NCI-H774 (cell line): ENCODE results near the gene SERINC5.
"Not testable (repeated sequence)": the region's sequence is repeated elsewhere in the genome, so short reads cannot be mapped to it uniquely, and the experiment has no call there.

Source experiments
- DNase-seq: peaks from one replicate; lab custom pipeline; 2025; lab: John Stamatoyannopoulos, UW

The SERINC5 gene

DNA sequence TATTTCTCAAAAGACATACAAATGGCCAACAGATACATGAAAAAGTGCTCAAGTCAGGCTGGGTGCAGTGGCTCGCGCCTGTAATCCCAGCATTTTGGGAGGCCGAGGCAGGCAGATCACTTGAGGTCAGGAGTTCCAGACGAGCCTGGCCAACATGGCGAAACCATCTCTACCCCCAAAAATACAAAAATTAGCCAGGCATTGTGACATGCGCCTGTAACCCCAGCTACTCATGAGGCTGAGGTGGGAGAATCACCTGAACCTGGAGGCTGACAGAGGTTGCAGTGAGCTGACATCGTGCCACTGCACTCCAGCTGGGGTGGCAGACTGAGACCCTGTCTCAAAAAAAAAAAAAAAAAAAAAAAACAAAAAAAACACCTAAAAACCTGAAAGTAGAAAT, 119.0 kb downstream of the SERINC5 start:
- not testable (repeated sequence) for DNase-seq

DNA sequence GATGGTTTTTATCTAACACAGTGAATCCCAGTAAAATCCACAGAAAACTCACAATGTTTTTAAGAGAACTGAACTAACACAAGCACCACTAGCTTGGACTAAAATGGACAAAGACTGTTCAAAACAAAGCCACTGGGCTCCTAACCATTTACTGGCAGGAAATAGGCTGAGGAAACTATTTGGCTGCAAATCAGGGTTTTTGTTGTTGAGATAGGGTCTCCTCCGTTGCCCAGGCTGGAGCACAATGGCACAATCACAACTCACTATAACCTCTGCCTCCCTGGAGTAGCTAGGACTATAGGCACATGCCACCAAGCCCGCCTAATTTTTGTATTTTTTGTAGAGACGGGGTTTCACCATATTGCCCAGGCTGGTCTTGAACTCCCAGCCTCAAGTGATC, 121.0 kb downstream of the SERINC5 start:
- no peak for DNase-seq

DNA sequence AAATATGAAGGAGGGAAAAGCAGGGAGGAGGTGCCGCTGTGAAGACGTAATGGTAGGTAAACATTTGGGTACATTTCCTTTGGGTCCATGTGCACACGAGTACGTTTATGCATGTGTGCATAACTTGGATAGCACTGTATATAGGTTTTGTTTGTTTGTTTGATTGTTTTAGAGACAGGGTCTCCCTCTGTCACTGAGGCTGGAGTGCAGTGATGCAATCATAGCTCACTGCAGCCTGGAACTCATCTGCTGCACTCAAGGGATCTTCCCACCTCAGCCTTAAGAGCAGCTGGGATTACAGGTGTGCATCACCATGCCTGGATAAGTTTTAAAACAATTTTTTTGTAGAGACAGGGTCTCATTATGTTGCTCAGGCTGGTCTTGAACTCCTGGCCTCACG, 126.7 kb downstream of the SERINC5 start:
- no peak for DNase-seq

DNA sequence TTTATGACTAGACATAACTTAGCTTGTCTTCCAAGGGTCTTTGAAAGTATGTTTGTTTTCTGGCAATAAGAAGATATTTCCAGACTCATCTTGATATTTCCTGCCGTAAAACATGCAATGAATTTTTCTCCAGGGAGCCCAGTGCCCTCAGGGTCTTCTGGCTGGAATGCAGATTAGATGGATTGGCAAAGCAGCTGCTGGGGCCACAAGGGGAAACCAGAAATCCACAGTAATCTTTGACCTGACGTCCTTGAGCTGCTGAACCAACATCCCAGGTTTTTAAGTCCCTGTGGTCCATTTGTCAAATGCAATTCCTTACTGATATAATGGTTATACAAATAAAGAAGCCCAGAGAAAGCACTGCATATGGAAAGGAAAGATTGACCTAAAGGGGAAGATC, 127.7 kb downstream of the SERINC5 start:
- no peak for DNase-seq

DNA sequence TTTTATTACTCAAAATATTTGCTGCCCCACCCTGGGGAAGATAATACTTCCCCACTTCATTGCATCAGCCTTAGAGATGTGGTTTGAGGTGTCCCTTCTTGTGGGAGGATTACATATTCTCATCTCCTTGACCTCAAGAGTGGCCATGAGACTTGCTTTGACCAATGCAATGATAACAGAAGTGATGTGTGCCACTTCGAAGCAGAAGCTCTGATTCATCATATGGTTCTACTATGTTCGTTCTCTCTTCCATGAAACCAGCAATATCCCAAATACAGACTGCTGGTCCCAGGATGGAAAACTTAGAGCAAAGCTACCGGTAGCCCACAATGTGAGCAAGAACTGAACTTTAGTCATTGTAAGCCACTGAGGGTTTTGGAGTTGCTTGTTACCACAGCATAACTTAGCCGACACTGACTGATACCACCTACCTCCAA, 128.7 kb downstream of the SERINC5 start:
- no peak for DNase-seq

DNA sequence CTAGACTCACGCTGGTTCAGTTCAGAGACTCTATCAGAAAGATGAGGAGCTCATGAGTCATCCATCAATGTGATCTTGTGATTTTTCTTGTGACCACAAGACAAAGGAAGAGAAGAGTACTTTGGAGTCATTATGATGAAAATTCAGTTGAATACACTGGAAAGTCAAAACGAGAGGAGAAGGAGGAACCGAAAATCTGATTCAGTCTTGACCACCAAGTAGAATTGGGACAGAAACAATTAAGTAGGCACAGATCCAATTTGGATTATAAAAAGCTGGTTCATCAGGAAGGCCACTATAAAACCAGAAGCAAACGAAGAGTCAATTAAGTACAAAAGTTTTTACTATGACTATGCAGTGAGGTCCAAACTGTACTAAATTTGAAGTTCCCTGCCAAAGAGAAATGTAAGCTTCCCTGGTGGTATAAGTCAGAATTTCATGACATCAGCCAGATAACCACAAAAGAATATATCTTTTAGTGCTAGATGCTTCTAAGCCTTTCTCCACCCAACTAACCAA, 129.8 kb downstream of the SERINC5 start:
- DNase-seq = no peak

DNA sequence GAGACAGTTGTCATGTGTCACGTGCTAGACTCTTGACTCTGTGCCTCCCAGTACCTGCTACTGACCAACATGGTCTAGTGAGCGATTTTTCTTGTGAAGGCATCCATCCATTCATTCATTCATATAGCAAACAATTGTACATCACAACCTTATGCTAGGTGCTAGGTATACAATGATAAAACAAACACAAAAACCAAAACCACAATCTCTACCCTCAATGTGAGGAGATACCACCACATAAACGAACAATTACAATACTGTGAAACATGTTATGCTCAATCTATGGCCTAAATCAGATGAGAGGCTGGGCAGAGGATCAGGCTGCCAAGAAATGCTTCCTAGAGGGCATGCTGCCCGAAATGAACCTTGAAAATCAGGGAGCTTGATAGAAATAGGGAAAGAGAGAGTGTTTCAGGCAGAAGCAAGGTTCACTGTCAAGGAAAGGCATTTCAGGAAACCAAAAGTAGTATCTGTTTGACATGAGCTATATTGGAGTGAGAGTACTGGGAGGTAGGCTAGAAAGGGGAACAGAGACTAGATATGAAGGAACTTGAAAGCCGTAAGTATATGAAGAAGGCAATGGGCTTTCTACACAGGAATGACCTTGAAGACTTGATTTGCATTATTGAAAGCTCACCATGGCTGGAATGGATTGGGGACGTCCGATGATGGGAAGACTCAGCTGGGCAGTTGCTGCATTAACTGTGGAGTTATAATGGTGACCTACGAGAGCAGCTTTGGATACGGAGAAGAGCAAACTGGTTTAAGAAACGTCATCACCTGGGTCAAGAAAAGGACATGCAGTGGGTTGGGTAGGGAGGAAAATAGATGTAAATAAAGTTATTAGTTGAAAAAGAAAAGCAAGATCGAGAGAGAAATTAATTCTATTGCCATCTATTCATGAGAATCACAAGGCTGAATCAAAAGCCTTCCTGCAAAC, 130.6 kb downstream of the SERINC5 start:
- DNase-seq = no peak

DNA sequence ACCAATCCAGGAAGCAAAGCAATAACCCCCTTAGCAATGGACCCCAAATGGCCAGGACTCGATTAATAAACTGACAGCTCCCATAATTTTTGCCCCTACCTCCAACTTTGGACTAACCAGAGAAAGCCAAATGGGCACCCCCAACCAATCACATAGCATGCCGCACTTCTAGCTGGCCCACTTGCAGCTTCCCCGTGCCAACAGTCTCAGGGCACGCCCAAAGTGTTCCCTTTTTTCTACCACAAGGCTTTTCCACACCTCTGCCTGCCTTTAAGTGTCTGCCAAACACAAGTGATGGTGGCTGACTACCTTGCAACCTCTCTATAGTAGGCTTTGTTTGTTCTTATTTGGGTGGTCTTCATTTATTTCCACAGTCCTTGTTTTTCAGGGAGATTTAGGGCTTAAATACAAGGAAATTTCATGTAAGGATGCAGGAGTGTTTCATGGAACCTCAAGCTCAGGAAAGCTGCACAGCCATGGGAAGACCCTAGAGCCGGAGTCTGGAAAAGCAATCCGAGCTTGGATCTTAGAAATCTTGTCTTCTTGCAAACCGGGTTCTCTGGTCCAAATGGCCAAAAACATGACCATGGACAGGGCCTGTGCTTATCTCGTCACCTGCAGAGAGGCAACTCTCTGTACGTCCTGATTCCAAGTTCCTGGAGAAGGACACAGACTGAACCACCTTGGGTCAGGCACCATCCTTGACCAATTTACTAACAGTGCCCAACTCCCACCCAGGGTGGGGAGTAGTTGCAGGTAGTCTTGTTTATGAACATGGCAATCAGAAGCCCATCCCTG, 131.5 kb downstream of the SERINC5 start:
- no peak for DNase-seq

DNA sequence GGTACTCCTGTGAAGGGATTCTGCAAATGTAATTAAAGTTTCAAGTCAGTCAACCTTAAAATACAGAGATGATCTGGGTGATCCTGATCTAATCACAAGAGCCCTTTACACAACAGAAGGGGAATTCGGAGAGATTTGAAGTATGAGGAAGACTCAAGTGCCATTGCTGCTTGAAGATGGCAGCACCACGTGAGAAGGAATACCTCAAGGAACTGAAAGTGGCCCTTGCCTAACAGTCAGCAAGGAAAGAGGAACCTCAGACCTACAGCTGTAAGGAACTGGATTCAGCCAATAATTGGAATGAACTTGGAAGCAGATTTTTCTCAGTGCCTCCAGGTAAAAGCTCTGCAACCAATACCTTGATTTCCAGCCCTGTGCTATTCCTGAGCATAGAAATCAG, 133.3 kb downstream of the SERINC5 start:
- DNase-seq = no peak

DNA sequence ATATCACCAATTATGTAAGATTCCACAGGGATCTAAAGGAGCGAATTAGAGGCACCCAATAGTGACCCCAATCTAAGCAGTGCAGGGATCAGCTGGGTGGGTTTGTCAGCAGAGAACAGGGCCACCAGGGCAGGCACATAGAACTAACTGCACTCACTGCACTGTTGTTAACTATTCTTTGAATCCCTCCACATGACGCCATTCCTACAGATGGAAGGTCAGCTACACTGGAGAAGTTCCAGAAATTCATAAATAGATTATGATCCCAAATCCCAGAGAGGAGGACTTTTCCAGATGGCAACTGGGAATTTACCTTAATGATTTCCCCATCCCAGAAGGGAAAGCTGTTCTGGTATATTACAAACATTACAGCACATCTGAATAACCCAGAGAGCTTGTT, 136.5 kb downstream of the SERINC5 start:
- DNase-seq = no peak

DNA sequence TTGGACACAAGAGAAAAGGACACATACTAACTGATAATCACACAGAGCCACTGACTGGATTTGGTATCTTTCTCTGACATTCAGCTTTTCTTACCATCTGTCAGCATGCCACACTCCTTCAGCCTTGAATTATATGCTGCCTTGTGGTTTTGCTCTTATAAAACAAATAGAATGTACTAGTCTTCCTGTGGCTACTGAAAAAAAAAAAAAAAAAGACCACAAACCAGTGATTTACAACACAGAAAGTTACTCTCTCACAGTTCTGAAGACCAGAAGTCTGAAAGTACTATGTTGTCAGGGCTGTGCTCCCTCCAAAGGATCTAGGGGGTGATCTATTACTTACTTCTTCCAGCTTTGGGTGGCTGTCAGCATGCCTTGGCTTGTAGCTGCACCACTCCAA, 138.4 kb downstream of the SERINC5 start:
- DNase-seq = no peak

DNA sequence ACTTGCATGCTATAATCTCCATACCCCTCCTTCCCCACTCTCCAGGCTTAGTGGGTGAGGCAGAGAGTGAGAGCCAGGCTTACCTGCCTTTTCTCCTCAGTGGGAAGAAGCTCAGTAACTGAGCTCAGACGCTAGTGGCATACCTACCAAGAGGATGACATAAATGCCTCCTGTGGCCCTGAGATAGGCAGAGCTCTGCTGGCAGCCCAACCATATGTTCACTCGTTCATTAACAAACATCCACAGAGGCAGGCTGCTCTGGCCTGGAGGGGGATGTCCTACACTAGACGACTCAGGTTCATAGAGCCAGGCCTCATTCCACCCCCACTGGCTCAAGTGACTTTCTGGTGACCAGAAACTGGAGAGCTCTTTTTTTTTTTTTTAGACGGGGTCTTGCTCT, 139.4 kb downstream of the SERINC5 start:
- no peak for DNase-seq

DNA sequence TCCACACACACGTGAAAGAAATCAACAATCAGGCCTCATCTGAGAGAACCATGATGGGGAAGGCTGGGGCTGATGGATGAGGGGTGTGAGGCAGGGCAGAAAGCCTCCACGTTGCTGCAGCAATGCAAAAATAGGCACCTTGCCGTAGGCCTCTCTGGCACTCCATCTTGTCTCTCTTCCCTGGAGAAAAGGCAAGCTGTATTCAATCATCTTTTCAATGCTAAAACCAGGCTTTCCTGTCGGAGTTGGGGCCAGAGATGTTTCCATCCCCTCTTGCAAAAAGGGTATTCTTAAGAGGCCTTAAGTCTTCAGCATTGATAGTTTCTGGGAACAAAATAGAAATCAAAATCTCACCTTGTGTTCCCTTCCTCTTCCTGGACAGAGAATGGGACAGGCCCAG, 139.8 kb downstream of the SERINC5 start:
- no peak for DNase-seq

DNA sequence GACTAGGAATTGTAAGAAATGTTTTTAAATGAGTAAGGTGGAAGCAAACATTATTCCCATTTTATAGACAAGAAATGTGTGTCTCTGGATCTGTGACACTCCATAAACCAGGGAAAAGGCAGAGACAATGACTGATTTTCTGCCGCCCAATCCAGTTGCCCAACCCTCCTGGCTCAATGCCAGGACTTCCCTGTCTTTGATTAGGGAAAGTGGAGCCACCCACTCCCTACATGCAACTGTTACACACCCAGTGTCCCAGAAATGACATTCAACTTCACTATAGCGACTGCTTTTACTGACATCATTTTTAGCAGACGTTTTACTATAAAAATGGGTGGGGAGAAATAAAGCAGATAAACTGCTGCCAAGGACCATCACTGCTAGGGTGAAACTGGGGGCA, 141.0 kb downstream of the SERINC5 start:
- DNase-seq = no peak

DNA sequence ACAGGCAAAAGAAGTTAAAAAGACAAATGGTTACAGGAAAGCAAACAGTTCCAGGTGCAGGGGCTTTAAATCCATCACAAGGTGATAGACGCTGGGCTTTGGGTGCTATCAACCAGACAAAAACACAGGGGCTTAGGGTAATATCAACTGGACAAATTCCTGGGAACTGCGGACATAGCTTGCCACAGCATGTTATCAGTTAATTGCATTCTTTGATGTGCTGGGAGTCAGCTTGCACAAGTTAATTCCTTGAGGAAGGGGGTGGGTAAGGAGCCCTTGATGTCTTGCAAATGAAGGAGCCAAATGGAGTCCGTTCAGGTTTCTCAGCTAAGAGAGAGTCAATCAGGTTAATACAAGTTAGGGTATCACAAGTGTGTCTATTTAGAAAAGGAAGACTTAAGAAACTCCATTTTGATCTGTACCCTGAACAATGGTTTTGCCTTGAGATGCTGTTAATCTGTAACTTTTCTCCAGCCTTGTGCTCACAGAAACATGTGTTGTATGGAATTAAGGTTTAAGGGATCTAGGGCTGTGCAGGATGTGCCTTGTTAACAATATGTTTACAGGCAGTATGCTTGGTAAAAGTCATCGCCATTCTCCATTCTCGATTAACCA, 144.4 kb downstream of the SERINC5 start:
- not testable (repeated sequence) for DNase-seq

DNA sequence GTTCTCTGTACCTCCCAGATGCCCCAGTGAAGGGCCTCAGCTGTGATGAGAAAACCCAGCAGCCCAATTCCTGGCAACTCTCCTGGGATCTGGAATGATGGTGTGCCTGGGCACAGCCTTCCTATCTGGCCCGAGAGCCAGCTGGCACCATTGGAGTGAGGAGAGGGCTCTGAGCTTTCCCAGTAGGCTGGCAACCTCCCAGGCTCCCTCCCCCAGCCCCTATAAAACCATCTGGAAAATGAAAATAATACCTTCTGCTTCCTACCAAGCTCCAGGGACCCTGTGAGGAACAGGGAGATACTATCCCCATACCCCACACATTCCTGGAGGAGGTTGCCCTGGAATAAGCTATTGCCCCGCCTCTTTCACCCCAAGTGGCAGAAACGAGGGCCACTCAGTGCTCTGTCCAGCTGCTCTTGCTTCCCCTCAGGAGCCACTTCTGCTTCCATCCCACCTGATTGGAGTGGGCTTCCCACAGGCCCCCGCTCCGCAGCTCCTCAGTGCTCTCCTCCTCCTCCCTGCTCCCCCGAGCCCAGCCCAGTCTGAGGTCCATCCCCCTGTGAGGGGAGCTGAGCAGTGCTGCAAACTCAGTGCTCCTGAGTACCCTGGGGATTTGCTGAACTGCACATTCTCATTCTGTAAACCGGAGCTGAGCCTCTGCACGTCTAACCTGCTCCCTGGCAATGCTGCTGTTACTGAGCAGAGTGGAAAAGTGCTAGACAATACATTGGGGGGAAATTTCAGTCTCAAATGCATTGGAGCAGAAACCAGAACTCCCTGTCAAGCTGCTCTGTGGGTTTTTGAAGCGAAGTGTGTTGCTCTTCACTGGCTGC, 146.0 kb downstream of the SERINC5 start:
- no peak for DNase-seq

DNA sequence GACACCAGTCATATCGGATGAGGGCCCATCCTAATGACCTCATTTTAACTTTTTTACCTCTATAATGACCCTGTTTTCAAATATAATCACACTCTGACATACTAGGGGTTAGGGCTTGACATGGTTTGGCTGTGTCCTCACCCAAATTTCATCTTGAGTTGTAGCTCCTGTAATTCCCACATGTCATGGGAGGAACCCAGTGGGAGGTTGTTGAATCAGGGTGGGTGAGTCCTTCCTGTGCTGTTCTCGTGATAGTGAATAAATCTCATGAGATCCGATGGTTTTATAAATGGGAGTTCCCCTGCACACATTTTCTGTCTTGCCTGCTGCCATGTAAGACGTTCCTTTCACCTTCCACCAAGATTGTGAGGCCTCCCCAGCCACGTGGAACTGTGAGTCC, 148.9 kb downstream of the SERINC5 start:
- DNase-seq = no peak

DNA sequence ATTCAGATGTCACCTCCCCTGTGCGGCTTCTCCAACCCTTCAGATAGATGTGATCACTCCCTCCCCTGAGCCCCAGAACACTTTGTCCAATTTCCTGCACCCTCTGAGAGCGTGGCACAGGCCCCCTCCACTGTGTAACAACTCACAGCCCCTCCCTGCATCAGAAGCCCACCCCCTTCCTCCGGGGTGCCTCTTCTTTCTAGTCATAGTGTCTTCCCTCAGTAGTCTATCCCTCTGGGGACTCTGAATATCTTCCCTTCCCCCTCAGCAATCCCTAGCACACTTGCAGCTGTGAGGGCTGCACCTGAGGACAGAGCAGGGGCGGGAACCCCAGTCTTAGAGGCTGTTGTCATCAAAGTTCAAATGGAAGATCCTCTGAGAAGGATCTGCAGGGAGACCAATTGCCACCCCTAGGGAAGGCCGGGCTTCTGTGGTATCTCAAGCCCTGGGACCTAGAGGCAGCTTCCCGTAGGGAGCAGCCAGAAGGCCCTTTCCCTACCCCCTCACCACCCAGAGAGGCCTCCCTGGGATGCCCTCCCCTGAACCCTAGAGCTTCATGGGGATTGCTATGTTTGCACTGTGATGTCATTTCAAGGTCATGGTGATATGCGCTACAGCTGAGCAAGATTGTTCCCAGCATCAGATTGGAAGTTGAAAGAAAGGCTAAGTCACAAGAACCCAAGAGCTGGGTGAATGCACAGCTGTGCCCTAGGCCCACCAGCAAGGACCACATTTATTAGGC, 150.0 kb downstream of the SERINC5 start:
- DNase-seq = no peak

DNA sequence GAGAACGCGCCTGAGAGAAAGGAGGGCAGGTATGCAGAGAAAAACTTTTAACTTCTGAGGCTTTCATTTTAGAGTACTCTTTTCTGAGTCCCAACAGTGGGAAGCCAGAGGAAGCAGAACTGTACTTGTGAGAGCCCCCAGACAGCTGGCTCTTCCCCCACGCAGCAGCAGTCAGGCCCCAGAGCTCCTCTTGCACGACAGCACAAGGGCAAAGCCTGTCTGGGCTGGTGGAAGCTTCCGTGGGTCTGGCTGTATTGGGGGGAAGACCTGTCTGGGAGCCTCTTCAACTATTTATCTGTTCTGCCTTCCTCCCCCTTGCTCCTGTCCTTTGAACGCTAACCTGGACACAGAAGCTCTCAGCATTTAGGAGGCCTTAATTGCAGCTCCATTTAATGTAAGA, 152.5 kb downstream of the SERINC5 start:
- DNase-seq = no peak

DNA sequence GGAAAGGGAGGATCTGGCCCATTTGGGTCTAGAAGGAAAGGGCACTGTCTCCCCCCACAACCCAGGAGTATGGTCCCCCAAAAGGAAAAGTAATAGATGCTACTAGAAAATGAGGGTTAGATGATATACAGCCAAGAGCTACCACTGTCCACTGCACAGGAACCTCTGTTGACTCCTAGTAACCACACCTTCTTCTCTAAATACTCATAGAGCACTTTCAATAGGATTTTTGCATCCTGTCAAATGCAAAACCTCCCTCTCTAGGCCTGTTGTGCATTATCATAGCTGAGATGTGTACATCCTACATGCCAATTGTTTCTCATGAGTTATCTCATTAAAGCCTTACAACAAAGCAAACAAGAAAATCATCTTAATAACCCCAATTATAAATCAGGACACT, 153.9 kb downstream of the SERINC5 start:
- DNase-seq = no peak

DNA sequence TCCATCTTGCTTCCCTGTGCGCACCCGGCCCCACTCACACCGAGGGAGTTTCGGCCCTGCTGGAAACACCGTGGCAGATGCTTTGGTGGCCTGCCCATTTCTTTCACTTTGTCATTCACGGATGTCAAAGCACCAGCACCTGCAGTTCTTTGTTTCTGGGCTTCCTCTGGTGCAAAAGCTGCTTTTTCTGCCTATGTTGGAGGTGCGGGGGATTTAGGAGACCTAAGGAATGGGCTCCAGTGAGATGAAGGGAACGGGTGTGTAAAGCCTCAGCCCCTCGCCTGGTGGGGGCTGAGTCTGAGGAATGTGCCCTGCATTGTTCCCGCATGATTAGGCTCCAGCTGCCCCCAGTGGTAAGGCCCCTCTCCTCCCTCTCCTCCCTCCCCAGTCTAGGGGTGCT, 158.4 kb downstream of the SERINC5 start:
- DNase-seq = no peak
